HG02970 (cell line): Measurements from ENCODE around the gene PARPBP.
"Not testable (repeated sequence)": the region's sequence is repeated elsewhere in the genome, so short reads cannot be mapped to it uniquely, and the experiment has no call there.

Experiments
- ATAC-seq: cut with Tn5 transposase; IDR thresholded peaks from one replicate; pipeline ENCODE4 v1.9.1; 2021; ENCODE audit warnings: mild to moderate bottlenecking, moderate library complexity, moderate number of reproducible peaks; ENCODE audit not compliant: unreplicated experiment, low FRiP score

Gene PARPBP

GRCh38 chr12:102119674-102120563 is at the start of gene PARPBP, which contains the start of gene NUP37:
Gene PARPBP, plus strand, starts transcription at chr12:102120183. Its CDS starts 3,706 bp downstream, at chr12:102123889.
Gene NUP37, minus strand, starts transcription at chr12:102120114. Its CDS starts 1,596 bp downstream, at chr12:102118518.
- ATAC-seq, result peak; percentile 98

GRCh38 chr12:102072092-102072491 is 47.9 kb upstream of the PARPBP start:
- ATAC-seq, result not testable (repeated sequence)

DNA sequence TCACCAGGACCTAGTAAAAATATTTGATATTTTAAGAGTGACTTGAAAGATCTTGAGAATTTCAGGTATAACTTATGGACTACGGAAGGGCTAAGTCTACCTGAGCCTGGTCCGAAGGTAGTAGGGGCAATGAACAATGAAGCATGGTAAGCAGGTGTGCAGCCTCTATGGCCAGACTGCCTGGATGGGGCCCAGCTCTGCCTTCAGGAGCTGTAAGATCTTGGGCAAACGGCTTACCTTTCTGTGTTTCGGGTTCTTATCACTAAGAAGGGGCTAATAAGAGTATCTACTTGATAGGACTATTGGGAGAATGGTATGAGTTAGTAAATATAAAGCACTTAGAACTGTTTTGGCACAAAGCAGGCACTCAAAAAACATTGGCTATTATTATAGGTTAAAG is 39.1 kb upstream of the PARPBP start:
- no peak for ATAC-seq

GRCh38 chr12:102089228-102089835 is 30.7 kb upstream of the PARPBP start:
- not testable (repeated sequence) for ATAC-seq

- no peak for ATAC-seq
Measured at GRCh38 chr12:102093319-102093718, 26.7 kb upstream of the PARPBP start.

DNA sequence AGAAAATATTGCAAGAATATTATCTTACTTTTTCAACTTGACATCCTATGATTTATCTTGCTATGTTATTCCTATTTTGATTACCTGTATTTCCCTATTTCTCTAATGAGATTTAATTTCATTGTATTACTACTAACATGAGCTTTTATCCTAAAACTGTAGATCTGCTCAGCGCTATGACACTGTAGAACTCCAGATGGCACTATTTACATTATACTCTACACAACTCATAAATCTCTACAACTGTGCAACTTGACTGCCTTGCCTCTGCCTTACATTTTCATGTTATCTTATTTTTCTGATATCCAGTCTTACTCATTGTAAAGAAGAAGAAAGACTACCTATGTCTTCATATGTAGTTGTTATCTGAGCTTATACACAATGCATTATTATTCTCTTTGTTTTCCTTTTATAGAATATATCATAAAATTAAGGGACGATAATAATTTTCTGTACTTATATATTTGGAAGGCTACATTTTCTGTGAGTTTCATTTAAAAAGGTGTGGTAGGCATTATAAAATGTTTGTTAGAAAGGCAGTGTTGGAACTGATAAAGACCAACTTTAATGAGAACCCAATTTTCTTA is 24.2 kb upstream of the PARPBP start:
- ATAC-seq, result no peak

DNA sequence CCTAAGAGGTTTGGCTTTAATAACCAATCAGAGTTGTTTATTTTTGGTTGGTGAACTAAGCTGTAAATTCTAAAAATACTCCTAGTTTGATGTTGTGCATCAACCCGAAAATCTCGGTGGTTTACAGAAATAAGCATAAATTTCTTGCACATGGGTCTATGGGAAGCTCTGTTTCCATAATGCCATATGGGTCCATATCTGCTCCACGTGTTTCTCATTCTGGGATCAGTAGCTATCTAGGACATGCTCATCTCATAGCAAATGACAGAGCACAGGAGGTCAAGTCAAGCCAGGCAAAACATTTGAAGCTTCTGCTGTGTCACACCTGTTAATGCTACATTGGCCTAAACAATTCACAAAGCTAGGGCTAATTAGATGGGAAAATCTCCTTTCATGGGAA is 23.1 kb upstream of the PARPBP start:
- no peak for ATAC-seq

- ATAC-seq, result no peak
Measured at GRCh38 chr12:102106905-102107304, 13.1 kb upstream of the PARPBP start.

GRCh38 chr12:102107970-102108369 is 12.0 kb upstream of the PARPBP start:
- no peak for ATAC-seq

GRCh38 chr12:102110782-102111181 is 9.2 kb upstream of the PARPBP start:
- ATAC-seq, result no peak

DNA sequence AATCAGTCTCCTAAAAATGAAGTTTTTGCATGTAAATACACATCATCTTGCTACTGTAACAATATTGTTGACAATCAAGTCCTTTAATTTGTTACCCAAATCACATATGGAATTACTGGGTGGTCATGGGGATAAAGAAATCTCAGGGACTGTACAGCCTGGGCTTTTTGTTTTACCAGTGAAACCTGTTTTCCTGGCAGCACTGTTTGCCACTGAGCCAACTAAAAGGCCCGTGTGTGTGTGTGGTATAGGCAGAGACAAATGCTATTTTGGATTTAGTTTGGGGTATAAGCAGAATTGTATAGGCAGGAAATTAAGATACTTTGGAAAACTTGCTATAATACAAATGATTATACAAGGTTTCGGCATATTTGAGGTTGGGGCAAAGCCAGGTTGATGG is 5.8 kb upstream of the PARPBP start:
- ATAC-seq, result no peak

- no peak for ATAC-seq
Measured at GRCh38 chr12:102116392-102116791, 3.6 kb upstream of the PARPBP start.

GRCh38 chr12:102118874-102119273 is 1.1 kb upstream of the PARPBP start:
- no peak for ATAC-seq

DNA sequence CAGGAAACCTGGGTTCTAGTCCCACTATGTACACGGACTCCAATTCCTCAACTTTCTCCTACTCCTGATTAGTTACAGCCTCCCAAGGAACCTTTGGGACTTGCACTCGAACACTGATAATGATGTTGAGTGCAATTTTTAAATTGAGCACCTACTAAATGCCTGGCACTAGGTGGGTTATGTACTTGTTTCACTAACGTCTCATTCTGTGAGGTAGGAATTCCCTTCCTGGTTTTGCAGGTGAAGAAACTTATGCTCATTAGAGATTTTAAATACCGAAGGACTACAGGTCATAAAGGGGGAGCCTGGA is 536 bp downstream of the PARPBP start:
- no peak for ATAC-seq

DNA sequence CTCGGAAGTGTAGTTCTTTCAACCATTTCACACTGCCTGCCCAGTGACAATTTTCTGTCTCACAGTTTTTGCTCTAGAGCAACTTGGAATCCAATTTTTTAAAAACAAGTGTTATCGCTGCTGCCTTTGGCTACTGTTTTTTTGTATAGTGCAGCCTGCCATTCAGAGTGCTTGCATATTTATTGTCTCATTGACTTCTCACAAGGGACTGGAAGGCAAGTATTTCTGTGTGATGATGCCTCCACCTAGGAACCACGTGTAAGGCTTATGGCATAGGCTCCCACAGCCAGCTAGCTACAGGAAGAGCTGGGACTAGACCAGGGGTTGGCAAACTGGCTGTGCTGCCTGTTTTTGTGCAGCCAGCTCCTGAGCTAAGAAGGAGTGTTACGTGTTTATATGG is 903 bp downstream of the PARPBP start:
- no peak for ATAC-seq

GRCh38 chr12:102121328-102121727 is 1.3 kb downstream of the PARPBP start:
- ATAC-seq, result not testable (repeated sequence)

- not testable (repeated sequence) for ATAC-seq
Measured at GRCh38 chr12:102130720-102131119, 10.7 kb downstream of the PARPBP start.

DNA sequence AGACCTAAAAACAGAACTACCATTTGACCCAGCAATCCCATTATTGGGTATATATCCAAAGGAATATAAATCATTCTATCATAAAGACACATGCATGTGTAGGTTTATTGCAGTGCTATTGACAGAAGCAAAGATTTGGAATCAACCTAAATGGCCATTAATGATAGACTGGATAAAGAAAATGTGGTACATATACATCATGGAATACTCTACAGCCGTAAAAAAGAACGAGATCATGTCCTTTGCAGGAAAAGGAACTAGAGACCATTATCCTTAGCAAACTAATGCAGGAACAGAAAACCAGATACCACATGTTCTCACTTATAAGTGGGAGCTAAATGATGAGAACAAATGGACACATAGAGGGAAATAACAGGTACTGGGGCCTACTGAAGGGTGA is 11.5 kb downstream of the PARPBP start:
- ATAC-seq, result not testable (repeated sequence)

DNA sequence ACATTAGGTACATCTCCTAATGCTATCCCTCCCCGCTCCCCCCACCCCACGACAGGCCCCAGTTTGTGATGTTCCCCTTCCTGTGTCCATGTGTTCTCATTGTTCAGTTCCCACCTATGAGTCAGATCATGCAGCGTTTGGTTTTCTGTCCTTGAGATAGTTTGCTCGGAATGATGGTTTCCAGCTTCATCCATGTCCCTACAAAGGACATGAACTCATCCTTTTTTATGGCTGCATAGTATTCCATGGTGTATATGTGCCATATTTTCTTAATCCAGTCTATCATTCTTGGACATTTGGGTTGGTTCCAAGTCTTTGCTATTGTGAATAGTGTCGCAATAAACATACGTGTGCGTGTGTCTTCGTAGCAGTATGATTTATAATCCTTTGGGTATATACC is 17.6 kb downstream of the PARPBP start:
- ATAC-seq, result not testable (repeated sequence)

DNA sequence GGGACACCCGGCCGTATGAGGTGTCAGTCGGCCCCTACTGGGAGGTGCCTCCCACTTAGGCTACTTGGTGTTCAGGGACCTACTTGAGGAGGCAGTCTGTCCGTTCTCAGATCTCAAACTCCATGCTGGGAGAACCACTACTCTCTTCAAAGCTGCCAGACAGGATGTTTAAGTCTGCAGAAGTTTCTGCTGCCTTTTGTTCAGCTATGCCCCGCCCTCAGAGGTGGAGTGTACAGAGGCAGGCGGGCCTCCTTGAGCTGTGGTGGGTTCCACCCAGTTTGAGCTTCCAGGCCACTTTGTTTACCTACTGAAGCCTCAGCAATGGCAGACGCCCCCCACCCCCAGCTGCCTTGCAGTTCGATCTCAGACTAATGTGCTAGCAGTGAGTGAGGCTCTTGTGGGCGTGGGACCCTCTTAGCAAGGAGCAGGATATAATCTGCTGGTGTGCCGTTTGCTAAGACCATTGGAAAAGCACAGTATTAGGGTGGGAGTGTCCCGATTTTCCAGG is 22.9 kb downstream of the PARPBP start:
- not testable (repeated sequence) for ATAC-seq

- ATAC-seq, result no peak
Measured at GRCh38 chr12:102144221-102144620, 24.2 kb downstream of the PARPBP start.
